ENCODE results near the gene CADM1. TPM values are rescaled to one million over a fixed set of nuclear protein-coding genes. Genes with fewer than 3 reads are reported as not detected.

The CADM1 gene
- total and polyA plus RNA-seq, 2 donors (not counting 1 experiment from before 2014, with no cell fraction given) = 15.4 to 86.0 TPM

DNA sequence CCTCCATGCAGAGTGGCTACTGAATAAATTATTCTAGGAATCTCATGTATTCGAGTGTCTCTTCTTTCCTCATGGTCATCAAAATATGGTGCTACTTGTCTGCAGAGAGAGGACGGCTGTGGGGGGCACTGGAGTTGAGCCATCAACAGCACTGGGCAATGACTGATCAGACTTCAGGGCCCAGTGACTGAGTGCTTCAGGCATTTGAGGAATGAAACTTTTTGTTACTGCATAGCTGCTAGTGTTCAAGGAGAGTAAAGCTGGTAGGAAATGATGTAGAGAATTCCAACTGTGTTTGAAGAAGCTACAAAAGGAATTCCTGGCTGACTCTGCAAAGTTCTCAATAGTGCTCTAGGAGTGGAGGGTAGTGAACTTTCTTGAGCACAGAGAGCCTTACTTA, 277.7 kb downstream of the CADM1 start:
- Histone ChIP-seq H3K4me3 (replicated peaks in 1 of 4; ENCODE audit: control extremely low read depth in 1 of 4, insufficient read depth in 1 of 4, low read depth in 3 of 4, low read length in 4 of 4) (no peak overlapping the region), H3K36me3 (ENCODE audit: control insufficient read depth, insufficient read depth, low read length) (no peaks in the 10 kb centered on the region), H3K79me2 (ENCODE audit: control insufficient read depth, insufficient read depth, low read length) (no peaks in the 10 kb centered on the region), H3K4me2 (ENCODE audit: extremely low read depth, insufficient read depth, low read length) (no peak overlapping the region), H3K4me1 (ENCODE audit: control insufficient read depth, extremely low read depth, insufficient read depth, low read length) (no peaks in the 10 kb centered on the region), H3K9ac (ENCODE audit: insufficient read depth, low read length) (no peak overlapping the region), H3K9me3 (ENCODE audit: control insufficient read depth, insufficient read depth, low read depth, low read length) (no peaks in the 10 kb centered on the region), H3K27me3 (ENCODE audit: control insufficient read depth, insufficient read depth, low read length) (no peaks in the 10 kb centered on the region), H4K20me1 (ENCODE audit: control insufficient read depth, extremely low read depth, insufficient read depth, low read length) (no peaks in the 10 kb centered on the region), H2AFZ (ENCODE audit: low read length) (no peak overlapping the region), H3K27ac (ENCODE audit: insufficient read depth, low read length) (no peak overlapping the region)
- DNase-seq (ENCODE audit: low read depth in 2 of 2) = peak; percentile 34 to 96
- TF ChIP-seq, protein P1, sequence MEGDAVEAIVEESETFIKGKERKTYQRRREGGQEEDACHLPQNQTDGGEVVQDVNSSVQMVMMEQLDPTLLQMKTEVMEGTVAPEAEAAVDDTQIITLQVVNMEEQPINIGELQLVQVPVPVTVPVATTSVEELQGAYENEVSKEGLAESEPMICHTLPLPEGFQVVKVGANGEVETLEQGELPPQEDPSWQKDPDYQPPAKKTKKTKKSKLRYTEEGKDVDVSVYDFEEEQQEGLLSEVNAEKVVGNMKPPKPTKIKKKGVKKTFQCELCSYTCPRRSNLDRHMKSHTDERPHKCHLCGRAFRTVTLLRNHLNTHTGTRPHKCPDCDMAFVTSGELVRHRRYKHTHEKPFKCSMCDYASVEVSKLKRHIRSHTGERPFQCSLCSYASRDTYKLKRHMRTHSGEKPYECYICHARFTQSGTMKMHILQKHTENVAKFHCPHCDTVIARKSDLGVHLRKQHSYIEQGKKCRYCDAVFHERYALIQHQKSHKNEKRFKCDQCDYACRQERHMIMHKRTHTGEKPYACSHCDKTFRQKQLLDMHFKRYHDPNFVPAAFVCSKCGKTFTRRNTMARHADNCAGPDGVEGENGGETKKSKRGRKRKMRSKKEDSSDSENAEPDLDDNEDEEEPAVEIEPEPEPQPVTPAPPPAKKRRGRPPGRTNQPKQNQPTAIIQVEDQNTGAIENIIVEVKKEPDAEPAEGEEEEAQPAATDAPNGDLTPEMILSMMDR (conservative IDR thresholded peaks at IDR 0.05 in 1 of 2, IDR thresholded peaks at IDR 0.05 in 1 of 2; ENCODE audit: low read depth in 1 of 2, low read length in 2 of 2) = no peak
- TF ChIP-seq EZH2 (IDR thresholded peaks at IDR 0.05; ENCODE audit: low read length, missing control alignments) = no peak

DNA sequence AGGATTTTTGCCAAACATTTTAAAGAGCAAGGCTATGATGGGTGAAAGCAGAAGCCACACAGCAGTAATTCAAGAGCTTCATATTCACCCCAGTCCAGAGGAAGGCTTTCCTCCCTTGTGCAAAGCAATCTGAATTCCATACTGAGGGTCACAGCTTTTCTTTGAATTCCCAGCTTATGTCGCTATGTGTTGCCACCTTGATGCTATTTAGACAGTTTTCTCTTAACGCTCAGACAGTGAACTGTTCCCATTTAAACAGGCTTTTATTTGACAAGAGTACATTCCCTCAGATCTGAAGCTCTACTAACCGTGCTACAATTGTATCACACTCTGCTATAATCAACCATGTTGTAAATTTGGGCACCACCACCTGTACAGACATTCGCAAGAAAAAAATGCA, 279.7 kb downstream of the CADM1 start:
- Histone ChIP-seq H3K4me3 (replicated peaks in 1 of 4; ENCODE audit: control extremely low read depth in 1 of 4, insufficient read depth in 1 of 4, low read depth in 3 of 4, low read length in 4 of 4) (no peak overlapping the region), H3K36me3 (ENCODE audit: control insufficient read depth, insufficient read depth, low read length) (no peaks in the 10 kb centered on the region), H3K4me2 (ENCODE audit: extremely low read depth, insufficient read depth, low read length) (no peak overlapping the region), H3K9me3 (ENCODE audit: control insufficient read depth, insufficient read depth, low read depth, low read length) (no peaks in the 10 kb centered on the region), H2AFZ (ENCODE audit: low read length) (no peak overlapping the region), H3K27me3 (ENCODE audit: control insufficient read depth, insufficient read depth, low read length) (no peaks in the 10 kb centered on the region), H3K4me1 (ENCODE audit: control insufficient read depth, extremely low read depth, insufficient read depth, low read length) (no peaks in the 10 kb centered on the region), H3K27ac (ENCODE audit: insufficient read depth, low read length) (no peak overlapping the region), H3K79me2 (ENCODE audit: control insufficient read depth, insufficient read depth, low read length) (no peaks in the 10 kb centered on the region), H4K20me1 (ENCODE audit: control insufficient read depth, extremely low read depth, insufficient read depth, low read length) (no peaks in the 10 kb centered on the region), H3K9ac (ENCODE audit: insufficient read depth, low read length) (no peak overlapping the region)
- no peak for DNase-seq (ENCODE audit: low read depth in 2 of 2)
- TF ChIP-seq, protein P1 (conservative IDR thresholded peaks at IDR 0.05 in 1 of 2, IDR thresholded peaks at IDR 0.05 in 1 of 2; ENCODE audit: low read depth in 1 of 2, low read length in 2 of 2) = no peak
- TF ChIP-seq EZH2 (IDR thresholded peaks at IDR 0.05; ENCODE audit: low read length, missing control alignments) = no peak

DNA sequence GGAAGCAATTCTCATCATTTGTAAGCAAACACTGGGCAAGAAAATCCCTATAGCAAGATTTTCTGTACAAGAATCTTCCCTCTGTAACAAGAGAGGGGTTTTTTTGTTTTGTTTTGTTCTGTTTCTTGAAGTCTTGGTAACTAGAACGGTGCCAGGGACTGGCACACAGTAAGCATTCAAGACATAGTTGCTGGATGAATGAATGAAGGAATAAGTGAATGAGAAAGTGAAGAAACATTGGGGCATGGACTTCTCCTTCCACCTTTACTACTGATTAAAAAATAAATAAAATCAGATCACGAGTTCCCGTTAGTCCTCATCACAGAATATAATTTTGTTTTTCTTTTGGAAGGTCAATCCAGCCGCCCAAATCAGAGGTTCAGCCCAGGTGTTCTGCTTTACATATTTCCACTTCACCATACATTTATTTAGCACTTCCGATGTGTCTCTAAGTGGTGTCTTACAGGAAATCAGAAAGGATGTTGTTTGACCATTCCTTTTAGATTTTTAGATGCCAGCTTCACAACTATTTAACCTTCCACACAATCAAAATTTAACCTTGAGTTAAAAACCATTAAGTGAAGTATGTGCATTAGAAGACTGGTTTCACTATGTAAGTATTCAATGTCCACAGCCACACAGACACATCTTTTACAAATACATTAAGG, 281.2 kb downstream of the CADM1 start:
- Histone ChIP-seq H3K36me3 (ENCODE audit: control insufficient read depth, insufficient read depth, low read length) (no peaks in the 10 kb centered on the region), H3K27me3 (ENCODE audit: control insufficient read depth, insufficient read depth, low read length) (no peaks in the 10 kb centered on the region), H3K4me3 (replicated peaks in 1 of 4; ENCODE audit: control extremely low read depth in 1 of 4, insufficient read depth in 1 of 4, low read depth in 3 of 4, low read length in 4 of 4) (no peak overlapping the region), H3K27ac (ENCODE audit: insufficient read depth, low read length) (no peak overlapping the region), H4K20me1 (ENCODE audit: control insufficient read depth, extremely low read depth, insufficient read depth, low read length) (no peaks in the 10 kb centered on the region), H3K4me1 (ENCODE audit: control insufficient read depth, extremely low read depth, insufficient read depth, low read length) (no peaks in the 10 kb centered on the region), H2AFZ (ENCODE audit: low read length) (no peak overlapping the region), H3K79me2 (ENCODE audit: control insufficient read depth, insufficient read depth, low read length) (no peaks in the 10 kb centered on the region), H3K4me2 (ENCODE audit: extremely low read depth, insufficient read depth, low read length) (no peak overlapping the region), H3K9me3 (ENCODE audit: control insufficient read depth, insufficient read depth, low read depth, low read length) (no peaks in the 10 kb centered on the region), H3K9ac (ENCODE audit: insufficient read depth, low read length) (no peak overlapping the region)
- TF ChIP-seq, protein P1 (conservative IDR thresholded peaks at IDR 0.05 in 1 of 2, IDR thresholded peaks at IDR 0.05 in 1 of 2; ENCODE audit: low read depth in 1 of 2, low read length in 2 of 2) = no peak
- TF ChIP-seq EZH2 (IDR thresholded peaks at IDR 0.05; ENCODE audit: low read length, missing control alignments) = no peak
- DNase-seq (ENCODE audit: low read depth in 2 of 2) = no peak
